ENCODE data around the gene CCDC116. TPM values are rescaled to one million over a fixed set of nuclear protein-coding genes. Genes with fewer than 3 reads are reported as not detected.
"Not testable (repeated sequence)": the region's sequence is repeated elsewhere in the genome, so short reads cannot be mapped to it uniquely, and the experiment has no call there.

CCDC116 gene
- total RNA-seq, 1 experiment from 2014 or later = 0.33 TPM

- no peak overlapping the region for H2AFZ ChIP-seq
- H3K36me3 ChIP-seq (ENCODE audit: low read depth) = no peaks in the 10 kb centered on the region; the same call in 1 of the 2 replicates
- H3K4me2 ChIP-seq = no peak overlapping the region
- no peaks in the 10 kb centered on the region for H3K4me1 ChIP-seq (replicated peaks; ENCODE audit: insufficient read depth)
- BruUV-seq (replicated peaks) = no TSS peak
- H3K4me3 ChIP-seq = no peak overlapping the region
- DNase-seq = no peak
- ChIA-PET CTCF (no interaction called here), POLR2A (ENCODE audit: unreplicated experiment) (no interaction called here)
- intact Hi-C loops (cut with micrococcal nuclease; ENCODE audit: unreplicated experiment) = no loop called here
- H4K20me1 ChIP-seq (ENCODE audit: insufficient read depth) = peaks cover 77% of the 10 kb centered on the region
- no peaks in the 10 kb centered on the region for H3F3A ChIP-seq (ENCODE audit: insufficient read depth, low read depth)
- no peaks in the 10 kb centered on the region for H3K9me3 ChIP-seq (ENCODE audit: insufficient read depth, low read depth)
- TF ChIP-seq EZH2 (IDR thresholded peaks at IDR 0.05; ENCODE audit: low read depth) = no peak
- no peak for TF ChIP-seq CTCF (conservative IDR thresholded peaks at IDR 0.05)
- H3K27me3 ChIP-seq (ENCODE audit: insufficient read depth, low read depth) = no peaks in the 10 kb centered on the region
- H3K9me2 ChIP-seq (ENCODE audit: insufficient read depth) = no peaks in the 10 kb centered on the region
- no peak overlapping the region for H3K27ac ChIP-seq
- peaks cover 78% of the 10 kb centered on the region for H3K79me2 ChIP-seq (ENCODE audit: low read depth)
Measured at GRCh38 chr22:21594865-21595452, 37.6 kb upstream of the CCDC116 start.

DNA sequence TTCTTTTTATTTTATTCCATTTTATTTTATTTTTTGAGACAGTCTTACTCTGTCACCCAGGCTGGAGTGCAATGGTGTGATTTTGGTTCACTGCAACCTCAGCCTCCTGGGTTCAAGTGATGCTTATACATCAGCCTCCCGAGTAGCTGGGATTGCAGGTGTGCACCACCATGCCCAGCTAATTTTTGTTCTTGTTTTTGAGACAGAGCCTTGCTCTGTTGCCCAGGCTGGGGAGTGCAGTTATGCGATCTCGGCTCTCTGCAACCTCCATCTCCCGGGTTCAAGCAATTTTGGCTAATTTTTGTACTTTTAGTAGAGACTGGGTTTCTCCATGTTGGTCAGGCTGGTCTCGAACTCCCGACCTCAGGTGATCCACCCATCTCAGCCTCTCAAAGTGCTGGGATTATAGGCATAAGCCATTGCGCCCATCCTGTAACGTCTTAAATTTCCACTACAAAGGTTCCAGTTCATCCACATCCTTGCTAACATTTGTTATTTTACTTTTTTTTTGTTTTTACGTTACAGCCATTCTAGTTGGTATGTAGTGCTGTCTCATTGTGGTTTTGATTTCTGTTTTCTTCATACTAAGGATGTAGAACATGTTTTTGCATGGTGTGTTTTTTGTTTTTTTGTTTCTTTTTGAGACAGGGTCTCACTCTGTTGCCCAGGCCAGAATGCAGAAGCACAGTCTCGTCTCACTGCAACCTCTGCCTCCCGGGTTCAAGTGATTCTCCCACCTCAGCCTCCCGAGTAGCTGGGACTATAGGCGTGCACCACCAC, 36.0 kb upstream of the CCDC116 start:
- H3K27me3 ChIP-seq (ENCODE audit: insufficient read depth, low read depth); H3K4me3 ChIP-seq; H3K27ac ChIP-seq; H3K4me1 ChIP-seq (replicated peaks; ENCODE audit: insufficient read depth); intact Hi-C loops (cut with micrococcal nuclease; ENCODE audit: unreplicated experiment); DNase-seq; BruUV-seq (replicated peaks); H3K4me2 ChIP-seq; H3K9me2 ChIP-seq (ENCODE audit: insufficient read depth); H2AFZ ChIP-seq; H3F3A ChIP-seq (ENCODE audit: insufficient read depth, low read depth); H3K36me3 ChIP-seq (ENCODE audit: low read depth); CTCF ChIA-PET; H3K9me3 ChIP-seq (ENCODE audit: insufficient read depth, low read depth); POLR2A ChIA-PET (ENCODE audit: unreplicated experiment): not testable (repeated sequence)
- peaks cover 67% of the 10 kb centered on the region for H4K20me1 ChIP-seq (ENCODE audit: insufficient read depth)
- H3K79me2 ChIP-seq (ENCODE audit: low read depth) = peaks cover 79% of the 10 kb centered on the region

DNA sequence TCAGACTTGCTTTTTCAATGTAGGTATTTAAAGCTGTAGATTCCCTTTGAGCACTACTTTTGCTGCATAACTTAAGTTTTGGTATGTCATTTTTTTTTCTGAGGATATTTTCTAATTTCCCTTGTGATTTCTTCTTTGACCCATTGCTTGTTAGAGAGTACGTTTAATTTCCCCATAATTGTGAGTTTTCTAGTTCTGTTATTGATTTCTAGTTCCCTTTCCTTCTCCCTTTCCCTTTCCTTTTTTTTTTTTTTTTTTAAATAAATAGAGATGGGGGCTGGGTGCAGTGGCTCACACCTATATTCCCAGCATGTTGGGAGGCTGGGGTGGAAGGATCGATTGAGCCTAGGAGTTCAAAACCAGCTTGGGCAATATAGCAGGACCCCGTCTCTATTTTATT, 34.3 kb upstream of the CCDC116 start:
- Histone ChIP-seq H3K27me3 (ENCODE audit: insufficient read depth, low read depth) (no peaks in the 10 kb centered on the region), H3K4me3 (no peak overlapping the region), H3K9me3 (ENCODE audit: insufficient read depth, low read depth) (no peaks in the 10 kb centered on the region), H3F3A (ENCODE audit: insufficient read depth, low read depth) (no peaks in the 10 kb centered on the region), H4K20me1 (ENCODE audit: insufficient read depth) (peaks cover 57% of the 10 kb centered on the region), H3K4me2 (no peak overlapping the region), H2AFZ (no peak overlapping the region), H3K27ac (no peak overlapping the region), H3K9me2 (ENCODE audit: insufficient read depth) (no peaks in the 10 kb centered on the region), H3K79me2 (ENCODE audit: low read depth) (peaks cover 76% of the 10 kb centered on the region), H3K36me3 (ENCODE audit: low read depth) (no peaks in the 10 kb centered on the region), H3K4me1 (replicated peaks; ENCODE audit: insufficient read depth) (no peaks in the 10 kb centered on the region)
- ChIA-PET POLR2A (ENCODE audit: unreplicated experiment) (interaction anchor here (0.7 kb wide), 1 partner anchor 16 kb away, joined by 3 read pairs; no protein-coding TSS in a partner anchor), CTCF (interaction anchor here (0.6 kb wide), 1 partner anchor 8 kb away, joined by 3 read pairs; no protein-coding TSS in a partner anchor)
- no peak for DNase-seq
- intact Hi-C loops (cut with micrococcal nuclease; ENCODE audit: unreplicated experiment) = no loop called here
- TF ChIP-seq CTCF (conservative IDR thresholded peaks at IDR 0.05) (no peak), EZH2 (IDR thresholded peaks at IDR 0.05; ENCODE audit: low read depth) (no peak)
- no TSS peak for BruUV-seq (replicated peaks)
